ENCODE measurements around the gene MXD1. TPM values are rescaled to one million over a fixed set of nuclear protein-coding genes. Genes with fewer than 3 reads are reported as not detected.
"Not testable (repeated sequence)": the region's sequence is repeated elsewhere in the genome, so short reads cannot be mapped to it uniquely, and the experiment has no call there.

Gene MXD1
- total RNA-seq, 3 donors from 2014 or later = 5.8 to 17.3 (median 10.2) TPM

GRCh38 chr2:69893684-69894551 lies 21.0 kb upstream of the MXD1 start, which contains the start of gene SNRNP27:
Gene SNRNP27 (plus strand): TSS chr2:69893956. CDS start chr2:69893985, 29 bp downstream.
- Histone ChIP-seq H3K27ac (peak within 1 kb of the TSS; percentile 80 to 90), H3K36me3 (no peaks in the 10 kb centered on the region), H3K4me3 (peak within 1 kb of the TSS; percentile 65 to 71 (median 71)), H3K4me1 (peaks cover 0 to 6% of the 10 kb centered on the region in 2 donors), H3K27me3 (no peaks in the 10 kb centered on the region), H3K9me3 (no peaks in the 10 kb centered on the region)
- DNase-seq (ENCODE audit: low spot score in 2 of 2) = peak; percentile 63 to 83
- intact Hi-C loops (cut with DNase I; ENCODE audit: low total_unique reads) = no loop called here
- TF ChIP-seq POLR2AphosphoS5 (IDR thresholded peaks at IDR 0.05) (peak; percentile 86 to 94 (median 89)), POLR2A (IDR thresholded peaks at IDR 0.05) (peak; percentile 41), CTCF (IDR thresholded peaks at IDR 0.05) (no peak)

GRCh38 chr2:69894737-69895136 lies 20.2 kb upstream of the MXD1 start:
- H3K4me1 ChIP-seq; H3K36me3 ChIP-seq; H3K27me3 ChIP-seq; intact Hi-C loops (cut with DNase I; ENCODE audit: low total_unique reads); H3K9me3 ChIP-seq; DNase-seq (ENCODE audit: low spot score in 2 of 2): not testable (repeated sequence)
- peak overlapping the region; percentile 65 to 71 (median 71) for H3K4me3 ChIP-seq
- H3K27ac ChIP-seq = peak overlapping the region; percentile 80 to 90

- Histone ChIP-seq H3K27ac (no peak overlapping the region), H3K4me1 (no peaks in the 10 kb centered on the region), H3K27me3 (no peaks in the 10 kb centered on the region), H3K4me3 (peak overlapping the region in 1 of 3 donors; percentile 15), H3K36me3 (peaks cover 3% of the 10 kb centered on the region), H3K9me3 (no peaks in the 10 kb centered on the region)
- TF ChIP-seq POLR2AphosphoS5 (IDR thresholded peaks at IDR 0.05) (no peak), CTCF (IDR thresholded peaks at IDR 0.05) (no peak), POLR2A (IDR thresholded peaks at IDR 0.05) (no peak)
- intact Hi-C loops (cut with DNase I; ENCODE audit: low total_unique reads) = no loop called here
- DNase-seq (ENCODE audit: low spot score in 2 of 2) = no peak
Measured at GRCh38 chr2:69902213-69902922, 12.5 kb upstream of the MXD1 start.

DNA sequence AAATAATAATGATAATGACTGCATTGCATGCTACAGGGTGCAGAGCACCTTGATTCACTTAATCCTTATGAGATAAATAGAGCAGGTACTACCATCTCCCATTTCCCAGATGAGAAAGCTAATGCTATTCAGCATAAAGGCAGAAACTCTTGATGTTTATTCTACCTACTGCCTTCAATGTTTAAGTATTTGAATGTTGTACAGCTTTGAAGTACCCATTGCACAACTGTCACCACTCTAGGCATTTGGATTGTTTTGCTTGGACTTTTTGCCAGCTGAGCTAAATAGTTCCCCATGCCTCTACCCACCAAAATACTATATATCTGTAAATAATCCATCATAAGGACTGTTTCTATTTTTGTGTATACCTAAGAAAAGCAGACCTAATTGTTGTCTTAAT lies 7.7 kb upstream of the MXD1 start:
- TF ChIP-seq POLR2A (IDR thresholded peaks at IDR 0.05) = no peak
- TF ChIP-seq CTCF (IDR thresholded peaks at IDR 0.05) = no peak
- no peak for TF ChIP-seq POLR2AphosphoS5 (IDR thresholded peaks at IDR 0.05)
- Histone ChIP-seq H3K4me1 (no peaks in the 10 kb centered on the region), H3K27me3 (no peaks in the 10 kb centered on the region), H3K27ac (no peak overlapping the region), H3K36me3 (peaks cover 3% of the 10 kb centered on the region), H3K4me3 (no peak overlapping the region), H3K9me3 (no peaks in the 10 kb centered on the region)
- no peak for DNase-seq (ENCODE audit: low spot score in 2 of 2)
- intact Hi-C loops (cut with DNase I; ENCODE audit: low total_unique reads) = no loop called here

DNA sequence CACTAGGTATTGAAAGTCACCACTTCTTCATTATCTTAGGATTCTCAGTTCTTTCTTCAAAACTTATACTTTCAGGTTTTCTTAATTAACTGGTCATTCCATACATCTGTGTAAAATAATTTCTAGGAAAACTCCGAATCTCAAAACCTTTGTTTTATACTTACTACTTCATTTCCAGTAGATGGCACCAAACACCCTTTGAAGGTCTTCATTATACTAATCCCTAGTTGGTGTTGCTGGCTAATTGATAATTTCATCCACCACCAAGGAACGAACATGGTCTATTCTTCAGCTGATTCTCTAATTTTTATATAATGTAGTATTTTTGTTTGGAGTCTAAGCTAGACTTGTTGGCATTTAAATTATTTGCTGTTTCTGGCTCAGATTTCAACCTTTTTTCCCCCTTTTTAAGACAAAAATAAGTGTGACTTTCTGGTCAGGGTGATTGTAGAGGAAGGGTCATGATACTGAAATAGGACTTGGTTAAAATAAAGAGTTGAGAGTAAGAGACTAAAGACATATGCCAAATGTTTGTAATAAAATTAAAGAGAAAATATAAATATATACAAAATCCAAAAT lies 2.8 kb upstream of the MXD1 start:
- DNase-seq (ENCODE audit: low spot score in 2 of 2) = no peak
- no peaks in the 10 kb centered on the region for H3K9me3 ChIP-seq
- no peaks in the 10 kb centered on the region for H3K27me3 ChIP-seq
- no peak overlapping the region for H3K4me3 ChIP-seq
- H3K36me3 ChIP-seq = no peaks in the 10 kb centered on the region
- intact Hi-C loops (cut with DNase I; ENCODE audit: low total_unique reads) = loop anchor here (5.0 kb wide), 1 partner anchor 620 kb away; no protein-coding TSS in a partner anchor
- peak overlapping the region in 1 of 2 donors; percentile 97 for H3K27ac ChIP-seq
- no peaks in the 10 kb centered on the region for H3K4me1 ChIP-seq
- TF ChIP-seq POLR2AphosphoS5 (IDR thresholded peaks at IDR 0.05) (no peak), POLR2A (IDR thresholded peaks at IDR 0.05) (no peak), CTCF (IDR thresholded peaks at IDR 0.05) (peak; percentile 32 to 74 (median 69))

Data from breast epithelium (tissue), 4 donors.